T-helper 1 cell treated with Interleukin-12 subunit alpha and Interleukin-12 subunit beta and Interleukin-4 antibody, amounts not matched to agents 30 μg/mL and 1 μg/mL, for 36 hours (primary cell): ENCODE measurements around the gene SCLY.
"Not testable (repeated sequence)": the region's sequence is repeated elsewhere in the genome, so short reads cannot be mapped to it uniquely, and the experiment has no call there.

Experiments used
- H3K27ac Mint-ChIP-seq: one replicate; pipeline ENCODE4 v1.8.0; 2021; ENCODE audit warnings: mild to moderate bottlenecking, mixed read lengths
- H3K27me3 Mint-ChIP-seq: one replicate; pipeline ENCODE4 v1.8.0; 2021; ENCODE audit warnings: low read depth, mixed read lengths
- H3K36me3 Mint-ChIP-seq: one replicate; pipeline ENCODE4 v1.8.0; 2021; ENCODE audit warnings: low read depth, mixed read lengths
- H3K4me1 Mint-ChIP-seq: one replicate; pipeline ENCODE4 v1.8.0; 2021; ENCODE audit warnings: low read depth, mixed read lengths
- H3K4me3 Mint-ChIP-seq: one replicate; pipeline ENCODE4 v1.8.0; 2021; ENCODE audit warnings: mild to moderate bottlenecking, moderate library complexity, mixed read lengths
- H3K9me3 Mint-ChIP-seq: one replicate; pipeline ENCODE4 v1.8.0; 2021; ENCODE audit warnings: mixed read lengths

Gene SCLY

DNA sequence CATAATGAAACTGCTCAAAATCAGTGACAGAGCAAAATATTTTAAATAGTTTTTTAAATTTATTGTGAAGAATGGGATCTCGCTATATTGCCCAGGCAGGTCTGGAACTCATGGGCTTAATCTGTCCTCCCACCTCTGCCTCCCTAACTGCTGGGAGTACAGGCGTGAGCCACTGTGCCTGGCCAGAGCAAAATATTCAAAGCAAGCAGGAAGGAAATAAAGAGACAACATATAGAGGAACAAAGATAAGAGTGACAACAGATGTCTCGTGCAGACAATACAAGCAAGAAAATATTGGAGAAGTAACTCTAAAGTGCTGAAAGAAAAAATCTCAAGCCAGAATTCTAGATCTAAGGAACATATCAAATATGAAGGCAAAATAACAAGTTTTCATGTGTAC, 5.0 kb upstream of the SCLY start:
- H3K4me1 Mint-ChIP-seq = peaks cover 15% of the 10 kb centered on the region
- H3K27me3 Mint-ChIP-seq = peaks cover 21% of the 10 kb centered on the region
- H3K9me3 Mint-ChIP-seq = no peaks in the 10 kb centered on the region
- no peak overlapping the region for H3K4me3 Mint-ChIP-seq
- H3K36me3 Mint-ChIP-seq = peaks cover 7% of the 10 kb centered on the region
- no peak overlapping the region for H3K27ac Mint-ChIP-seq

DNA sequence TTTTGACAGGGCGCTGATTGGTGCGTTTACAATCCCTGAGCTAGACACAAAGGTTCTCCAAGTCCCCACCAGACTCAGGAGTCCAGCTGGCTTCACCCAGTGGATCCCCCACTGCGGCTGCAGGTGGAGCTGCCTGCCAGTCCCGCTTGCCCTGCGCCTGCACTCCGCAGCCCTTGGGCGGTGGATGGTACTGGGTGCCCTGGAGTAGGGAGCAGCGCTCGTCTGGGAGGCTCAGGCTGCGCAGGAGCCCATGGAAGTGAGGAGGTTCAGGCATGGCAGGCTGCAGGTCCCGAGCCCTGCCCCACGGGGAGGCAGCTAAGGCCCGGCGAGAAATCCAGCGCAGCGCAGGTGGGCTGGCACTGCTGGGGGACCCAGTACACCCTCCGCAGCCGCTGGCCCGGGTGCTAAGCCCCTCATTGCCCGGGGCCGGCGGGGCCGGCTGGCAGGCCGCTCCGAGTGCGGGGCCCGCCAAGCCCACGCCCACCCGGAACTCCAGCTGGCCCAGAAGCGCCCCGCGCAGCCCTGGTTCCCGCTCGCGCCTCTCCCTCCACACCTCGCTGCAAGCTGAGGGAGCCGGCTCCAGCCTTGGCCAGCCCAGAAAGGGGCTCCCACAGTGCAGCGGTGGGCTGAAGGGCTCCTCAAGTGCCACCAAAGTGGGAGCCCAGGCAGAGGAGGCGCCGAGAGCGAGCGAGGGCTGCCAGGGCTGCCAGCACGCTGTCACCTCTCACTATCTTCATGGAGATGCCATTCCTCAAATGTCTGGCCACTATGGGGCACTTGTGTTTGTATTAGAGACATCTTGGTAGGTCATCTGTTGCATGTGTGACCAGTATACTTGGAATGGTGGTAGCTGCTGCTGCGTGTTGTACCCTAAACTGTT, 2.9 kb upstream of the SCLY start:
- not testable (repeated sequence) for H3K4me3 Mint-ChIP-seq, H3K36me3 Mint-ChIP-seq, H3K27ac Mint-ChIP-seq, H3K9me3 Mint-ChIP-seq
- peaks cover 27% of the 10 kb centered on the region for H3K4me1 Mint-ChIP-seq
- peaks cover 21% of the 10 kb centered on the region for H3K27me3 Mint-ChIP-seq

DNA sequence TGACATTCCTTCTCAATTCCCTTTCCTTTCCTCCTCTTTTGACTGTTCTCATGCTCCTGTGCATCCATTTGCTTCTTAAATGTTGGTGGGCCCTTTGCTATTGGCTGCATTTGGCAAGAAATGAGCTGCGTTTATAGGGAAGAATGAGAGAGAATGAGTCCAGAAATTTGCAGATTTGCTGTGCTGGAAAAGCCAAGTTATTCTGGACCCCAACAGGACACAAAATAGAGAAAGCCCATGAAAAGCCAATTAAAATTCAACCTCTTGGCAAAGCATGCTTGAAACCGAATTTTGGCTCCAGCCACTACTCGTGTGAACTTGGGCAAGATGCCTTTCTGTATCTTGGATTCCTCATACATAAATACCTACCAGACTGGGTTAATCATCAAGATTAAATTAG, 1.3 kb upstream of the SCLY start:
- H3K4me3 Mint-ChIP-seq = peak overlapping the region; percentile 97
- H3K27ac Mint-ChIP-seq = peak overlapping the region; percentile 16
- H3K4me1 Mint-ChIP-seq = peaks cover 43% of the 10 kb centered on the region
- peaks cover 11% of the 10 kb centered on the region for H3K36me3 Mint-ChIP-seq
- peaks cover 21% of the 10 kb centered on the region for H3K27me3 Mint-ChIP-seq
- no peaks in the 10 kb centered on the region for H3K9me3 Mint-ChIP-seq

DNA sequence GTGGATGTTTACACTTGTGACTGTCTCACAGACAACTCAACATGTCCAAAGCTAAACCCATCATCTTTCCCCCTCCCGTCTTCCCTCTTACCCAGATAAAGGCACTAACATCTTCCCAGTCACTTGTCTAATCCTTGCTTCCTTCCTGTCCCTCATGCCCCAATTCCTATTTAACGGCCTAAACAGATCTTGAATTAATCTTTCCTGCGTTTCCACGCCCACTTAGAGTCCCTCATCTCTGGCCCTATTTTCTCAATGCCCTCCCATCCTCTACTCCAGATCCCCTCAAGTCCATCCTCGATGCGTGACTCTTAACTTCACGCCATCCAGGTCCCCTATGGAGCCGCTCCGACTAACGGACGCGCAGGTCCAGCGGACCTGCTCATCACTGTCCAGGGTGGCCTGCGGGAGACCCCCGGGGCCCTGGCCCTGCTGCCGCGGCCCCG, 682 bp upstream of the SCLY start:
- Mint-ChIP-seq H3K27me3 (peaks cover 21% of the 10 kb centered on the region), H3K9me3 (no peaks in the 10 kb centered on the region), H3K4me3 (peak overlapping the region; percentile 97), H3K4me1 (peaks cover 44% of the 10 kb centered on the region), H3K27ac (peak overlapping the region; percentile 88), H3K36me3 (peaks cover 16% of the 10 kb centered on the region)

DNA sequence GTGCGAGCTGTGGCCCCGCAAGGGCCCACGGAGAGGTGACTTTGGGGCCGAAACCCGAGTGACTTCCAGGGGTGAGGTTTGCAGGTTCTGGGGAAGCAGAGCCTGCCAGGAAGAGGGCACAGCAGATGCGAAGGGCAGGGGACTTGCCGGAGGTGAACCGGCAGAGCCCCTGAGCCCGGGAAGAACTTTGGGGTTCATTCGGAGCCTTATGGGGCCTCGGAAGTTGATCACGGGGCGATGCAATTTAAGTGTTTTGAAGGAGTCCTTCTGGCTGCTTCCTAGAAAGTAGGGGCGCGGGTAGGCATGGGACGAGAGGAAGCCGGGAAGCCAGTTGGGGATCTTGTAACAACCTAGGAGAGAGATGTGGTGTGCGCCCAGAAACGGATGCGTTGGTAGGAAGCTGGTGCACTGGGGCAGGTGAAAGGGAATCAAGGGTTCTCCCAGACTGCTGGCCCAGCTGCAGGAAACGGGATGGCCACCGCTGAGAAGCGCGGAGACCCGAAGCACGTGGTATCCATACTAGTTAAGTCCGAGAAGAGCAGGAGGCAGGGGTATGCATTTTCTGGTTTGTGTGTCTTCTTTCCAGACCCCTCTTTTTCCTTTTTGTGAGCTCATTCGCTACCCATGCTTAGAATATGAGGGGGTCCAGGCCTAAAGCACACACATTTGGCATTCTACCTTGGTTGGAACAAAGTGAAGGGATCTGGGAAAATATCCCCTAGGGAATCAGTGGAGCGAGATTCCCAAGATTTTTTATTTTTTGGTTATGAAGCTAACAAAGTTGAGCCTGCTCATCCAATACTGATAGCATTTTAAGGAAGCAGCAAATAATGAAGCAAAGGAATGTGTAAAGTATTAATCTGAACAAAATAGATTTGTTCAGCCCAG, 758 bp downstream of the SCLY start:
- peak overlapping the region; percentile 97 for H3K4me3 Mint-ChIP-seq
- H3K9me3 Mint-ChIP-seq = peaks cover 5% of the 10 kb centered on the region
- H3K27me3 Mint-ChIP-seq = peaks cover 8% of the 10 kb centered on the region
- H3K36me3 Mint-ChIP-seq = peaks cover 26% of the 10 kb centered on the region
- peaks cover 46% of the 10 kb centered on the region for H3K4me1 Mint-ChIP-seq
- H3K27ac Mint-ChIP-seq = peak overlapping the region; percentile 84

DNA sequence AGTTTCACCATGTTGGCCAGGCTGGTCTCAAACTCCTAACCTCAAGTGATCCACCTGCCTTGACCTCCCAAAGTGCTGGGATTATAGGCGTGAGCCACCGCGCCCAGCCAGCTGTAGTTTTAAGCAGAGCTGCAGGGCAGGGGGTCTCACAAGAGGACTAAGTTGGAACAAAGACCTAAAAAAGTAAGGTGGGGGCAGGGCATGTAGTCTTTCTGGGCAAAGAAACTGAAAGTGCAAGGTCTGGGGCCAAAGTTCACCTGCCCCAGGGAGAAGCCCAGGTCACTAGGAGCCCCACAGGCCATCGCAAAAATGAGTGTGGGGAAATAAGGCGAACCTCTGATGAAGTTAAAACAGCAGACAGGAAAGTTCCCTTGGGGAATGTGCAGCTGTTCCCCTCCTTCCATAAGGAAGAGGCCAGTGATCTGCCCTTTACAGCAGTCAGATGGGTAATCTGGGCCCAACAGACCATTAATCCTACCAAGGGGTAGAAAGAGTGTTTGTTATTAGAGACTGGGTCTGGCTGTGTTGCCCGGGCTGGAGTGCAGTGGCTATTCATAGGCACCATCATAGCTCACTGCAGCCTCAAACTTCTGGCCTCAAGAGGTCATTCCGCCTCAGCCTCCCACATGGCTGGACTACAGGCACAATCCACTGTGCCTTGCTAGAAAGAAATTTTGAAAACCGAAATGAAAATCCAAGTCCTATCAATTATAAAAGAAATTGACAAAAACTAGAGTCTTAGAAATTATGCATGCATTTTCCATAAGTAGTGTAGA, 2.8 kb downstream of the SCLY start:
- H3K27ac Mint-ChIP-seq = no peak overlapping the region
- no peaks in the 10 kb centered on the region for H3K27me3 Mint-ChIP-seq
- H3K4me1 Mint-ChIP-seq = peaks cover 62% of the 10 kb centered on the region
- peaks cover 47% of the 10 kb centered on the region for H3K36me3 Mint-ChIP-seq
- H3K4me3 Mint-ChIP-seq = no peak overlapping the region
- H3K9me3 Mint-ChIP-seq = peaks cover 10% of the 10 kb centered on the region

DNA sequence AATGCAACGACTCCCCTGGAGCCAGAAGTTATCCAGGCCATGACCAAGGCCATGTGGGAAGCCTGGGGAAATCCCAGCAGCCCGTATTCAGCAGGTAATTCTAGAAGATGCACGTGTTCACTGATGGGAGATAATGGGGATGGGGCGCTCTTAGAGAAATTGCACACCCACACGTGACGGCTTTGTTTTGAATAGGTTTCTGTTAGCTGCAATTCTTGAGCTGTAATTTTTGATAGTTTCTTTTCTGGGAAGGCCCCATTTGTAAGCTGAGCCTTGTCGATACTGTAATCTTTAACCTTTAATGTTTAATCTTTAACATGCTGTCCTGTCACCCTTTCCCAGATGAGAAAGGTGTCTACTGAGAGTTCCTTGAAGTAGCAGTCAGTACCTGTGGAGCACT, 3.6 kb downstream of the SCLY start:
- peaks cover 65% of the 10 kb centered on the region for H3K4me1 Mint-ChIP-seq
- H3K4me3 Mint-ChIP-seq = no peak overlapping the region
- peaks cover 10% of the 10 kb centered on the region for H3K9me3 Mint-ChIP-seq
- H3K36me3 Mint-ChIP-seq = peaks cover 49% of the 10 kb centered on the region
- H3K27me3 Mint-ChIP-seq = no peaks in the 10 kb centered on the region
- no peak overlapping the region for H3K27ac Mint-ChIP-seq

DNA sequence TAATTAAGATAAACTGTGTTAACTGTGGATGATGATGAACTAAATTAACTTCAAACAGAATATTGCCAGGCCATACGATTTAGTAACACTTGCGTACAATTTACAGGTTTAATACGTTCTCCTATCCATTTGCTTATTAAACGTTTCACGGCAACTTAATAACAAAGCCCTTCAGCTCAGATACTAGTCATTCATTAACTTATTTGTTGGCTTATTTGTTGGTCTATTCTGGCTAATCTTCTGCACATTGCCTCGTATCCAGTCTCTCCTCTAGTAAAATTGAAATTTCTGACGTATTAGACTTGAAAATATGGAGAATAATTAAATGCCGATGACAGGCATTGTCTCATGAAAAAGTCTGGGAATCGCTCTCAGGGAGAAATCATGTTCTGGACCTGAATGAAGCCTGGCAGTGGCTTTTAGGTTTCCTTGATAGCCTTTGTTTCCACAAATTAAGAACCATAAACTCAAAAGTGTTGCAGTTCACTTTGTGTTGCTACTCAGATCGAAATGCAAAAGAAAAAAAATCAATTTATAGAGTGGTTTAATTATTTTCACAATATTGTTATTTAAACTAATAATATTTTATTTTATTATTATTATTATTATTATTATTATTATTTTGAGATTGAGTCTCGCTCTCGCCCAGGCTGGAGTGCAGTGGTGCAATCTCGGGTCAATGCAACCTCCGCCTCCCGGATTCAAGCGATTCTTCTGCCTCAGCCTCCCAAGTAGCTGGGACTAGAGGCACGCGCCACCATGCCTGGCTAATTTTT, 4.5 kb downstream of the SCLY start:
- peaks cover 10% of the 10 kb centered on the region for H3K9me3 Mint-ChIP-seq
- no peak overlapping the region for H3K27ac Mint-ChIP-seq
- H3K27me3 Mint-ChIP-seq = no peaks in the 10 kb centered on the region
- peaks cover 52% of the 10 kb centered on the region for H3K36me3 Mint-ChIP-seq
- peaks cover 64% of the 10 kb centered on the region for H3K4me1 Mint-ChIP-seq
- H3K4me3 Mint-ChIP-seq = no peak overlapping the region

DNA sequence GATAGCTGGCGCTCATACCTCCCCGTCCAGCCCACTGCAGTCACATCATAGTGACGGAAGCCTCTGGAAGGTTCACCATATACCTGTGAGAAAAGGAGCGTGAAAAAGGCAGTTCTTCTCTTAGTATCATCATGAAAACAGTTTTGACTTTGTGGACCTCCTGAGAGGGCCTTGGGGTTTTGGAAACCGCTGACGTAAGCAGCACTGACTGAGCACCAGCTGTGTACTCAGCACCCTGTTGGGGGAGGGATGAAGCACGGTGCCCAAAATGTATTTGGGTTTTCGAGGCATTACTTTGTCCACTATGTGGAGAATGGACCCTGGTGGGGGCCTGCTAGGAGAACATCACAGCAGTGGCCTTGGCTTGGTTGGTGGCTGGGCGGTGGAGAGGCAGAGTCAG, 5.4 kb downstream of the SCLY start:
- peaks cover 64% of the 10 kb centered on the region for H3K4me1 Mint-ChIP-seq
- no peak overlapping the region for H3K4me3 Mint-ChIP-seq
- H3K9me3 Mint-ChIP-seq = peaks cover 10% of the 10 kb centered on the region
- peak overlapping the region; percentile 2 for H3K27ac Mint-ChIP-seq
- no peaks in the 10 kb centered on the region for H3K27me3 Mint-ChIP-seq
- H3K36me3 Mint-ChIP-seq = peaks cover 52% of the 10 kb centered on the region

DNA sequence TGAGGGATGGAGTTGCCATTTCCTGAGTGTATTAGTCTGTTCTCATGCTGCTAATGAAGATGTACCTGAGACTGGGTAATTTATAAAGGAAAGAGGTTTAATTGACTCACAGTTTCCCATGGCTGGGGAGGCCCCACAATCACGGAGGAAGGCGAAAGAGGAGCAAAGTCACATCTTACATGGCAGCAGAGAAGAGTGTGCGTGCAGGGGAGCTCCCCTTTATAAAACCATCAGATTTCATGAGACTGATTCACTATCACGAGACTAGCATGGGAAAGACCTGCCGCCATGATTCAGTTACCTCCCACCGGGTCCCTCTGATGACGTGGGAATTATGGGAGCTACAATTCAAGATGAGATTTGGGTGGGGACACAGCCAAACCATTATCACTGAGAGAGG, 5.9 kb downstream of the SCLY start:
- not testable (repeated sequence) for H3K4me3 Mint-ChIP-seq, H3K27me3 Mint-ChIP-seq
- Mint-ChIP-seq H3K4me1 (peaks cover 62% of the 10 kb centered on the region), H3K9me3 (peaks cover 11% of the 10 kb centered on the region), H3K27ac (peak overlapping the region; percentile 2), H3K36me3 (peaks cover 53% of the 10 kb centered on the region)

DNA sequence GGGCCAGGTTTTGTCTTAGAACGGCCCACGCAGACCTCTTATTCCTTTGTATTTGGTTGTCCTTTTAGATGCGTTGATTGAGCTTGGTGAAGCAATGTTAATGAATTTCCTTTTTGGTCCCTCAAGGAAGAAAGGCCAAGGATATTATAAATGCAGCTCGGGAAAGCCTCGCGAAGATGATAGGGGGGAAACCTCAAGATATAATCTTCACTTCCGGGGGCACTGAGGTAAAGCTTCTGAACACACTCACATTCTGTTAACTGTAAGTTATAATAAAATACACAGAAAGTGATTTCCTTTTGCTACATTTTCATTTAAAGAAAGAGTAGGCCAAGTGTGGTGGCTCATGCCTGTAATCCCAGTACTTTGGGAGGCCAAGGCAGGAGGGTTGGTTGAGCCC, 7.1 kb downstream of the SCLY start:
- Mint-ChIP-seq H3K4me3 (no peak overlapping the region), H3K36me3 (peaks cover 65% of the 10 kb centered on the region), H3K27me3 (no peaks in the 10 kb centered on the region), H3K27ac (peak overlapping the region; percentile 39), H3K4me1 (peaks cover 61% of the 10 kb centered on the region), H3K9me3 (peaks cover 22% of the 10 kb centered on the region)

DNA sequence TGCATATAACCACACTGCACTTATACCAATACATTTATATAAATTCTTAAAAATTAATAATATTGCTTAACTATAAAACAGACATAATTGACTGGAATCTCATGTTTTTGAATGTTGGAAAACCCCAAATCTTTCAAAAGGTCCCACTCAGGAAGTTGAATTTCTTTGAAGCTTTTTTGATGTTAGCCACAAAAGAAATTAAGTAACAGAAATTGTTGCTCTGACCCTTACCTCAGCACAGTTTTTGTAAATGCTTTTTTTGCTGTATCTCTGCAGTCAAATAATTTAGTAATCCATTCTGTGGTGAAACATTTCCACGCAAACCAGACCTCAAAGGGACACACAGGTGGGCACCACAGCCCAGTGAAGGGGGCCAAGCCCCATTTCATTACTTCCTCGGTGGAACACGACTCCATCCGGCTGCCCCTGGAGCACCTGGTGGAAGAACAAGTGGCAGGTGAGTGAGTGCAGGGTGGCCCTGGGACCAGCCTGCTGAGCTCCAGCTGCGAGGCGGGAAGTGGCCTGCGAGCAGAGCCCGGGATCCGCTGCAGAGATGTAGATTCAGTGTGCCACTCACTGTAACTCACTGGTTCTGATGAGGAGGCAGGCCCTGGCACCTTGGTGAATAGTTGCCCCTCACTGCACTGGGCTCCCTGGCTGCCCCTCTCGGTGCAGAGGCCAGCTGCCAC, 8.4 kb downstream of the SCLY start:
- H3K4me1 Mint-ChIP-seq = peaks cover 49% of the 10 kb centered on the region
- H3K9me3 Mint-ChIP-seq = peaks cover 25% of the 10 kb centered on the region
- H3K27ac Mint-ChIP-seq = peak overlapping the region; percentile 85
- no peaks in the 10 kb centered on the region for H3K27me3 Mint-ChIP-seq
- H3K4me3 Mint-ChIP-seq = peak overlapping the region; percentile 81
- peaks cover 74% of the 10 kb centered on the region for H3K36me3 Mint-ChIP-seq

DNA sequence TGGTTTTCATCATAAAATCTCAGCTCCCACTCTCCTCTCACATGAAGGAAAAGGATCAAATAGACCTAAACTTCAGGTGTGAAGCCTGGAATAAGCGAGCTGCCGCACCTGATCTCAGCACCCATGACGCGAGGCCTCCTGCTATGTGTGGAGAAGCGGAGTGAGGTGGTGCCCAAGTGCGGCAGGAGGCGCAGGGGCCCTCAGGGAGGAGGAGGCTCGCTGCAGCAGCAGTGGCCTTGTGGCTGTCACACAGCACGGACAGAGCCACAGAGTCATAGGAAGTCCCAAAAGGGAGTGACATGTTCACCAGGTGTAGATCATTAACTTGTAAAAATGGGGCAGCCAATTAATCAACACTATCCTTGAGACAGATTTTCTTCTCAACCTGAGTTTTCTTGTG, 9.1 kb downstream of the SCLY start:
- H3K27ac Mint-ChIP-seq = peak overlapping the region; percentile 85
- H3K36me3 Mint-ChIP-seq = peaks cover 74% of the 10 kb centered on the region
- peaks cover 47% of the 10 kb centered on the region for H3K4me1 Mint-ChIP-seq
- H3K9me3 Mint-ChIP-seq = peaks cover 25% of the 10 kb centered on the region
- peak overlapping the region; percentile 81 for H3K4me3 Mint-ChIP-seq
- no peaks in the 10 kb centered on the region for H3K27me3 Mint-ChIP-seq
